ENCODE measurements around the gene ARID2.

The ARID2 gene, protein sequence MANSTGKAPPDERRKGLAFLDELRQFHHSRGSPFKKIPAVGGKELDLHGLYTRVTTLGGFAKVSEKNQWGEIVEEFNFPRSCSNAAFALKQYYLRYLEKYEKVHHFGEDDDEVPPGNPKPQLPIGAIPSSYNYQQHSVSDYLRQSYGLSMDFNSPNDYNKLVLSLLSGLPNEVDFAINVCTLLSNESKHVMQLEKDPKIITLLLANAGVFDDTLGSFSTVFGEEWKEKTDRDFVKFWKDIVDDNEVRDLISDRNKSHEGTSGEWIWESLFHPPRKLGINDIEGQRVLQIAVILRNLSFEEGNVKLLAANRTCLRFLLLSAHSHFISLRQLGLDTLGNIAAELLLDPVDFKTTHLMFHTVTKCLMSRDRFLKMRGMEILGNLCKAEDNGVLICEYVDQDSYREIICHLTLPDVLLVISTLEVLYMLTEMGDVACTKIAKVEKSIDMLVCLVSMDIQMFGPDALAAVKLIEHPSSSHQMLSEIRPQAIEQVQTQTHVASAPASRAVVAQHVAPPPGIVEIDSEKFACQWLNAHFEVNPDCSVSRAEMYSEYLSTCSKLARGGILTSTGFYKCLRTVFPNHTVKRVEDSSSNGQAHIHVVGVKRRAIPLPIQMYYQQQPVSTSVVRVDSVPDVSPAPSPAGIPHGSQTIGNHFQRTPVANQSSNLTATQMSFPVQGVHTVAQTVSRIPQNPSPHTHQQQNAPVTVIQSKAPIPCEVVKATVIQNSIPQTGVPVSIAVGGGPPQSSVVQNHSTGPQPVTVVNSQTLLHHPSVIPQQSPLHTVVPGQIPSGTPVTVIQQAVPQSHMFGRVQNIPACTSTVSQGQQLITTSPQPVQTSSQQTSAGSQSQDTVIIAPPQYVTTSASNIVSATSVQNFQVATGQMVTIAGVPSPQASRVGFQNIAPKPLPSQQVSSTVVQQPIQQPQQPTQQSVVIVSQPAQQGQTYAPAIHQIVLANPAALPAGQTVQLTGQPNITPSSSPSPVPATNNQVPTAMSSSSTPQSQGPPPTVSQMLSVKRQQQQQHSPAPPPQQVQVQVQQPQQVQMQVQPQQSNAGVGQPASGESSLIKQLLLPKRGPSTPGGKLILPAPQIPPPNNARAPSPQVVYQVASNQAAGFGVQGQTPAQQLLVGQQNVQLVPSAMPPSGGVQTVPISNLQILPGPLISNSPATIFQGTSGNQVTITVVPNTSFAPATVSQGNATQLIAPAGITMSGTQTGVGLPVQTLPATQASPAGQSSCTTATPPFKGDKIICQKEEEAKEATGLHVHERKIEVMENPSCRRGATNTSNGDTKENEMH (N-terminal part only)

DNA sequence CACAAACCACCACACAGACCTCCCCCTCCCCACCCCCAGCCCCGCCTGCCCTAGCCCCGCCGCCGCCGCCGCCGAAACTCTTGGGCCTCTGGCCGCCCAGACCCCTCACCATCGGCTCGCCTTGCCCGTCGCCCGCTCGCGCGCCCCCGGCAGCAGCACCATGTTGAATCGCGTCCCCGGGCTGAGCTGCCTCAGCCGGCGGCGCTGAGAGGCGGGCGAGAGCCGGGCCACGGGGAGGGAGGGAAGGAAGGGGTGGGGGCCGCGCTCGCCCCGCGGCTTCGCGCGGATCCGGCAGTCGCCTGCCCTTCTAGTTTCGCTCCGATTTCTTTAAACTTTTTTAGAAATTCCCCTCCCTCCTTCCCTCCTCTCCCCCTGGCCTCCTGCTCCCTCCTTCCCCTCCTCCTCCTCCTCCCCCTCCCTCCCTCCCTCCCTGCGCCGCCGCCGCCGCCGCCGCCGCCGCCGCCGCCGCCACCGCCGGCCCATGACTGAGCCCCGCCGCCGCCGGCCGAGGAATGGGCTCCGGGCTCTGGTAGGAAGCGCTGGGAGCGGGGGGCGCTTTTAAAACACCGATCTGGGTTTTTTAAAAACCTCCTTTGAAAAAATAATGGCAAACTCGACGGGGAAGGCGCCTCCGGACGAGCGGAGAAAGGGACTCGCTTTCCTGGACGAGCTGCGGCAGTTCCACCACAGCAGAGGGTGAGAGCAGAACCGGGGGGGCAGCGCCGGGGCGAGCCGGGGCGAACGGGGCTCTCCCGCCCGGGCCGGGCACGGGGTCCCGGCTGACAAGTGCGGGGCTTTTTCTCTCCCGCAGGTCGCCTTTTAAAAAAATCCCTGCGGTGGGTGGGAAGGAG is at the start of gene ARID2:
ARID2 (plus strand) TSS at position 474 of the 851 bp plus-strand sequence; CDS start at position 605, 131 bp downstream.
- H3K4me3 ChIP-seq (ENCODE audit: low read length), result peak within 1 kb of the TSS; percentile 99
- no peak within 1 kb of the TSS for H3K27ac ChIP-seq (ENCODE audit: low read length)
- no peaks in the 10 kb centered on the region for H3K27me3 ChIP-seq (ENCODE audit: control insufficient read depth, insufficient read depth, low read length)
- H3K9me3 ChIP-seq (ENCODE audit: control insufficient read depth, insufficient read depth, low read length), result no peaks in the 10 kb centered on the region
- no peaks in the 10 kb centered on the region for H3K4me1 ChIP-seq (ENCODE audit: control insufficient read depth, insufficient read depth, low read length)
- DNase-seq (ENCODE audit: low read depth, low spot score), result no peak
- H3K36me3 ChIP-seq (ENCODE audit: control insufficient read depth, insufficient read depth, low read length), result no peaks in the 10 kb centered on the region
- WGBS (ENCODE audit: insufficient coverage, insufficient read length), result no CpG with 5 or more reads among the region's 88 CpGs

DNA sequence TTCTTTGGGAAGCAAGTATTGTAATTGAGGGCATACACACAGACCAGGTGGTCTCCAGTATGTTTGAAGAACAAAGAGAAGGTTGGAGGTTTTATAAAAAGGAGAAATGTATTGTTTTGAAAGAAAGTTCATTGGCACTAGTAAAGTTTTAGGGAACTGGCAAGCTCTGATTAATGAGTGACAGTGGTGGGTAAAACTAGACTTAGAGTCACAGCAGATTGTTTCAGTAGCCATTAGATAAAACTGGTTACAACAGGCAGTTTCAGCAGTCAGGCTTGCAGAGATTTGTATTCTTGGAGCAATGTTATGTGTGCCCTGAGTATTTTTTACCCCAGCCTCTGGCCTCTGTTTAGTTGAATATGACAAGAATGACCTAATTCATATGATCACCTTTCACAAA is 49.1 kb upstream of the ARID2 start:
- H3K4me1 ChIP-seq (ENCODE audit: control insufficient read depth, insufficient read depth, low read length), result no peaks in the 10 kb centered on the region
- no peaks in the 10 kb centered on the region for H3K27me3 ChIP-seq (ENCODE audit: control insufficient read depth, insufficient read depth, low read length)
- no peak overlapping the region for H3K4me3 ChIP-seq (ENCODE audit: low read length)
- DNase-seq (ENCODE audit: low read depth, low spot score), result no peak
- no peaks in the 10 kb centered on the region for H3K9me3 ChIP-seq (ENCODE audit: control insufficient read depth, insufficient read depth, low read length)
- H3K27ac ChIP-seq (ENCODE audit: low read length), result no peak overlapping the region
- no peaks in the 10 kb centered on the region for H3K36me3 ChIP-seq (ENCODE audit: control insufficient read depth, insufficient read depth, low read length)

DNA sequence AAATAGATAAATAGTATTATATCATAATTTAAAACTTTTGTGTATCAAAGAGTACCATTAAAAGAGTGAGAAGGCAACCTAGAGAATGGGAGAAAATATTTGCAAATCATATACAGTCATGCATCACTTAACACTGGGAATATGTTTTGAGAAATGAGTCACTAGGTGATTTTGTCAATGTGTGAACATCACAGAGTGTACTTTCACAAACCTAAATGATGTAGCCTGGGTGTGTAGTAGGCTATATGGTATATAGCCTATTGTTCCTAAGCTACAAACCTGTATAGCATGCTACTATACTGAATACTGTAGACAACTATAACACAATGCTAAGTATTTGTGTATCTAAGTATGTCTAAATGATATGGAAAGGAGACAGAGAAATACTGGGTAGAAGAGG is 48.0 kb upstream of the ARID2 start:
- H3K27ac ChIP-seq (ENCODE audit: low read length), result no peak overlapping the region
- H3K4me3 ChIP-seq (ENCODE audit: low read length), result no peak overlapping the region
- no peaks in the 10 kb centered on the region for H3K27me3 ChIP-seq (ENCODE audit: control insufficient read depth, insufficient read depth, low read length)
- H3K4me1 ChIP-seq (ENCODE audit: control insufficient read depth, insufficient read depth, low read length), result no peaks in the 10 kb centered on the region
- no peak for DNase-seq (ENCODE audit: low read depth, low spot score)
- H3K36me3 ChIP-seq (ENCODE audit: control insufficient read depth, insufficient read depth, low read length), result no peaks in the 10 kb centered on the region
- no peaks in the 10 kb centered on the region for H3K9me3 ChIP-seq (ENCODE audit: control insufficient read depth, insufficient read depth, low read length)

DNA sequence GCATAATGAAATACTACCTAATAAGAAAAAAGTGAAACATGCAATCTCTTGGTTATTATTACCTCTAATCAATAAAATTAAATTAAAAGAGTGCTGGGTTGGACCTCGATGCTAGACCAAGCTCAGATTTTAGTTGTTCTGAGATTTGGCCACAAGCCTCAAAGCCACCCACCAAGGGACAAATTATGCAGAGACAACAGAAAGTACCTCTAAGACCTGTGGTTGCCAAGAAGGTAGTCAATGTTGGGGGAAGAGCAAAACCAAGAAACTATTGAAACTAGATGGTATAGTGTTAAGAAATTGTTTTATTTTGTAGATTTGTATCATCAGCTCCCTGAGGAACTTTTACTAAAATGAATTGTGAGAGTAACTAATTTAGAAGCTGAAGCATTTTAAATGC is 43.8 kb upstream of the ARID2 start:
- H3K4me1 ChIP-seq (ENCODE audit: control insufficient read depth, insufficient read depth, low read length), result no peaks in the 10 kb centered on the region
- H3K27ac ChIP-seq (ENCODE audit: low read length), result no peak overlapping the region
- no peak for DNase-seq (ENCODE audit: low read depth, low spot score)
- H3K4me3 ChIP-seq (ENCODE audit: low read length), result no peak overlapping the region
- no peaks in the 10 kb centered on the region for H3K27me3 ChIP-seq (ENCODE audit: control insufficient read depth, insufficient read depth, low read length)
- H3K9me3 ChIP-seq (ENCODE audit: control insufficient read depth, insufficient read depth, low read length), result no peaks in the 10 kb centered on the region
- no peaks in the 10 kb centered on the region for H3K36me3 ChIP-seq (ENCODE audit: control insufficient read depth, insufficient read depth, low read length)
- no CpG with 5 or more reads among the region's 1 CpG for WGBS (ENCODE audit: insufficient coverage, insufficient read length)

DNA sequence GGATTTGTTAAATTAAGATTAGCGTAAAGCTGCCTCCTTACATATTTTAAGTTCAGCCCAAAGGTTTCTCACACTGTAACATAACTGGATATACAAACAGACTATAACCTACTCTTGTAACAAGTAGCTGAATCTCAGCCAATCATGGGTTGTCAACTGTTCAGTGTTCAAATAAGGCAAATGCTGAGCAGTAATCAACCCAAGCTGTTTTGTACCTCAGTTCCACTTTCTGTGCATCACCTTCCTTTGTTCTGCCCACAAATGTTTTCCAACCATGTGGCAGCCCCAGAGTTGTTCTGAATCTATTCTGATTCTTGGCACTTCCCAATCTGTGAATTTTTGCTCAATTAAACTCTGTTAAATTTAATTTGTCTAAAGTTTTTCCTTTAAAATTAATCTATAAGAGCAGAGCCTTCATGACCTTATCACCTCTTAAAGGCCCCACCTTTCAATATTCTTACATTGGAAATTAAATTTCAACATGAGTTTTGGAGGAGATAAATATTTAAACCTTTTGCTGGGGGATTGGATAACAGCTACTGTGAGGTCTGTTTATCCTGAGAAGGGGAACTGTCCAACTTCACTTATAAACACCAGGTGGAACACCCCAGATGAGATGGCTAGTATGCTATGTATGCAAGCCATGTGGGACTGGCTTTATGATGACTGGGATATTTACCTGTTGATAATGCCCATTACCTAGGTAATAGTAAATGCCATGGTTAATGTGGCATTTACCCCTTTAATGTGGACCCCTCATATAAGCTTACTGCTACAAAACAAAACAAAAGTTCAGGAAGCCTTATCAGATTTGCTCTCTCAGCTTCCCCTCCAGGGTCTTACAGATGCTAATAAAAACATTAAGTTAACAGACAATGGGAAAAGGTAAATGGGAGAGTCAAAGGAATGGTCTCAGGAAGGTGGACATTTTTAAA is 42.2 kb upstream of the ARID2 start:
- no peaks in the 10 kb centered on the region for H3K36me3 ChIP-seq (ENCODE audit: control insufficient read depth, insufficient read depth, low read length)
- no peaks in the 10 kb centered on the region for H3K27me3 ChIP-seq (ENCODE audit: control insufficient read depth, insufficient read depth, low read length)
- no peak overlapping the region for H3K27ac ChIP-seq (ENCODE audit: low read length)
- no peak for DNase-seq (ENCODE audit: low read depth, low spot score)
- no peak overlapping the region for H3K4me3 ChIP-seq (ENCODE audit: low read length)
- no peaks in the 10 kb centered on the region for H3K4me1 ChIP-seq (ENCODE audit: control insufficient read depth, insufficient read depth, low read length)
- WGBS (ENCODE audit: insufficient coverage, insufficient read length), result no CpG with 5 or more reads among the region's 1 CpG
- no peaks in the 10 kb centered on the region for H3K9me3 ChIP-seq (ENCODE audit: control insufficient read depth, insufficient read depth, low read length)

DNA sequence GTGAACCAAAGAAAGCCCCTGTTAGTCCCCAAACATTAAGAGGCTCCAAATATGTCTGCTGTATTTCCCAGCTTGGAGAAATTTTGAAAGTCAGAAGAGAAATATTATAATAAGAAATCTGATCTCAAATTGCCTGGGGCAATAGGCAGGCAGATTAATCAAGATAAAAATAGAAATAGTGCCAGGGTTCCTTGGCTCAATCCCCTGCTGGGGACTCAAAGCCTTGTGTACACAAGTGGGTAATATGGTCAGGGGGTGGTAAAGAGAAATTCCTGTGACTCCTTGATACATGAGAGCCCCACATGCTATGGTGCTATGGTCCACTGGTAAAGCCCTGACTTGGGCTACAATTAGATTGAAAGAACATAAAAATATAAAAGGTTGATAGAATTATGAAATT is 41.3 kb upstream of the ARID2 start:
- H3K9me3 ChIP-seq (ENCODE audit: control insufficient read depth, insufficient read depth, low read length), result no peaks in the 10 kb centered on the region
- H3K36me3 ChIP-seq (ENCODE audit: control insufficient read depth, insufficient read depth, low read length), result no peaks in the 10 kb centered on the region
- H3K4me3 ChIP-seq (ENCODE audit: low read length), result no peak overlapping the region
- no peaks in the 10 kb centered on the region for H3K27me3 ChIP-seq (ENCODE audit: control insufficient read depth, insufficient read depth, low read length)
- DNase-seq (ENCODE audit: low read depth, low spot score), result no peak
- no peaks in the 10 kb centered on the region for H3K4me1 ChIP-seq (ENCODE audit: control insufficient read depth, insufficient read depth, low read length)
- H3K27ac ChIP-seq (ENCODE audit: low read length), result no peak overlapping the region

DNA sequence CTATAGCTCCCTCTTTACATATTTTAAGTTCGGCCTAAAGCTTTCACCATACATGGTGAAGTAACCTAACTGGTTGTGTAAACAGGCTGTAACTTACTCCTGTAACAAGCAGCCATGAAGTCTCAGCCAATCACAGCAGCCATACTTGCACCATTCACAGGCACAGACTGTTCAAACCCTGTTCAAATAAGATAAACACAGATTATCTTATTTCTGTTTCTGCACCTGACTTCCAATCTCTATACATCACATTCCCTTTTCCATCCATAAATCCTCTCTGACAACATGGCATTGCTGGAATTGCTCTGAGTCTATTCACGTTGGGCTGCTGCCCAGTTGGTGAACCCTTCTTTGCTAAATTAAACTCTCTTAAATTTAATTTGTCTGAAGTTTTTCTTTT is 34.5 kb upstream of the ARID2 start:
- no peaks in the 10 kb centered on the region for H3K9me3 ChIP-seq (ENCODE audit: control insufficient read depth, insufficient read depth, low read length)
- no peaks in the 10 kb centered on the region for H3K4me1 ChIP-seq (ENCODE audit: control insufficient read depth, insufficient read depth, low read length)
- H3K27ac ChIP-seq (ENCODE audit: low read length), result no peak overlapping the region
- no peak overlapping the region for H3K4me3 ChIP-seq (ENCODE audit: low read length)
- no peaks in the 10 kb centered on the region for H3K27me3 ChIP-seq (ENCODE audit: control insufficient read depth, insufficient read depth, low read length)
- no peaks in the 10 kb centered on the region for H3K36me3 ChIP-seq (ENCODE audit: control insufficient read depth, insufficient read depth, low read length)
- no CpG with 5 or more reads among the region's 2 CpGs for WGBS (ENCODE audit: insufficient coverage, insufficient read length)
- DNase-seq (ENCODE audit: low read depth, low spot score), result no peak

DNA sequence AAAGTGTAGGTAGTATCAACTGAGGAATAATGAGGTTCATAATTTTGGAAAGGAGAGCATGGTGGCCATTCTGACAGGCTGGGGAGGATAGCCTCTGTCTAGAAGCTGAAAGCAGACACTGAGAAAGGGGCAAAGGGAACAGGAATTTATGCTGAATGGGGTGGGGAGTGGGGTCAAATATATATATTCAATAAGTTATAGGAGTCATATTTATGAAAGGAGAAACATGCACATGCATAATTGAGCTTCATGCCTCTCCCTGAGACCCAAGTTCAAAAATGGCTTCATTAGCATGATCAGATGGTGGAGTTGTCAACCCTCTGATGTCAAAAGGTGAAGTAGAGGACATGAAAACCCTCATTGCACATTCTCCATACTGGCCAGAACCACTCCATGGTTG is 33.9 kb upstream of the ARID2 start:
- no peaks in the 10 kb centered on the region for H3K27me3 ChIP-seq (ENCODE audit: control insufficient read depth, insufficient read depth, low read length)
- no peak overlapping the region for H3K4me3 ChIP-seq (ENCODE audit: low read length)
- H3K36me3 ChIP-seq (ENCODE audit: control insufficient read depth, insufficient read depth, low read length), result no peaks in the 10 kb centered on the region
- H3K4me1 ChIP-seq (ENCODE audit: control insufficient read depth, insufficient read depth, low read length), result no peaks in the 10 kb centered on the region
- no peak for DNase-seq (ENCODE audit: low read depth, low spot score)
- no peak overlapping the region for H3K27ac ChIP-seq (ENCODE audit: low read length)
- H3K9me3 ChIP-seq (ENCODE audit: control insufficient read depth, insufficient read depth, low read length), result no peaks in the 10 kb centered on the region

DNA sequence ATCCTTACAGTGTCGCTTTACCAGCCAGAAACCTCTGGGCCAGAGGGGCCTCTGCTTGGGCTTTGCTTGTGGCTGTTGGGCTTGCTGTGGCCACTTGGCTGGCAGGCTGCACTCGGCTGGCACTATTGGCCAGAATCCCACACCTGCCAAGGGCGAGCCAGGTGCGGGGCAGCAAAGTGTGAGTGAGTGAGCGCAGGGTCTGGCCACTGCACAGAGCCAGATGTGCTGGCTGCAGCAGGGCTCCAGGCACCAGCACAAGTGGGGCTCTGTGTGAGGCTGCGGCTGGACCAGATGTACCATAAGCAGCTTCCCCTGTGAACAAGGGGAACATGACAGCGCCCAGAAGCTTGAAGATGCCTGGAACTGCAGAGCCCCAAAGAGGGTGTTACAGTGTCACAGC is 33.5 kb upstream of the ARID2 start:
- no peak for DNase-seq (ENCODE audit: low read depth, low spot score)
- no CpG with 5 or more reads among the region's 7 CpGs for WGBS (ENCODE audit: insufficient coverage, insufficient read length)

More for the DNA sequence above, 33.5 kb upstream of the ARID2 start:
- no peaks in the 10 kb centered on the region for H3K4me1 ChIP-seq (ENCODE audit: control insufficient read depth, insufficient read depth, low read length)
- no peaks in the 10 kb centered on the region for H3K36me3 ChIP-seq (ENCODE audit: control insufficient read depth, insufficient read depth, low read length)
- no peak overlapping the region for H3K4me3 ChIP-seq (ENCODE audit: low read length)
- no peaks in the 10 kb centered on the region for H3K27me3 ChIP-seq (ENCODE audit: control insufficient read depth, insufficient read depth, low read length)
- no peak overlapping the region for H3K27ac ChIP-seq (ENCODE audit: low read length)
- H3K9me3 ChIP-seq (ENCODE audit: control insufficient read depth, insufficient read depth, low read length), result no peaks in the 10 kb centered on the region

Data from iPS DF 6.9 (cell line).